ENCODE data around the gene BID.

Gene BID

DNA sequence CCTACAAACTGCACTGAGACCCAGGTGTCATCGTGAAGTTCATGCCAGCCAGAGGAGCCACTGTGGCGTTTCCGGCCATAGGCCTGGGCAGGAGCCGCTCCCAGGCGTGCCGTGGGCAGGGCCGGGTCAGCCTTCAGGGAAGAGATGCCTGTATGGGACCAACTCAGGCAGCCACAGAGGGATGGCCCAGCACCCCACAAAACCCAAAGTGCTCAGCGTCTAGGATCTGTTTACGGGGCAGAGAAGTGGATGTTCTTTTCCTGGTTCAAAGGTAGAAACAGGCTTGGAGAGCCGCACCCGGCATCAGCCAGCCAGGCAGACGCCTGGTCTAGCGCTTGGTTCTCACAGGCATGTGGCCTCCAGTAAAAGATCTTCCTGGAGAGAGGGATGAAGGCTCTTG is 8.4 kb upstream of the BID start:
- no peak for DNase-seq

GRCh38 chr22:17782158-17782557 is 7.9 kb upstream of the BID start:
- no peak for DNase-seq

GRCh38 chr22:17781319-17782031 is 7.2 kb upstream of the BID start:
- DNase-seq, result peak; percentile 44

DNA sequence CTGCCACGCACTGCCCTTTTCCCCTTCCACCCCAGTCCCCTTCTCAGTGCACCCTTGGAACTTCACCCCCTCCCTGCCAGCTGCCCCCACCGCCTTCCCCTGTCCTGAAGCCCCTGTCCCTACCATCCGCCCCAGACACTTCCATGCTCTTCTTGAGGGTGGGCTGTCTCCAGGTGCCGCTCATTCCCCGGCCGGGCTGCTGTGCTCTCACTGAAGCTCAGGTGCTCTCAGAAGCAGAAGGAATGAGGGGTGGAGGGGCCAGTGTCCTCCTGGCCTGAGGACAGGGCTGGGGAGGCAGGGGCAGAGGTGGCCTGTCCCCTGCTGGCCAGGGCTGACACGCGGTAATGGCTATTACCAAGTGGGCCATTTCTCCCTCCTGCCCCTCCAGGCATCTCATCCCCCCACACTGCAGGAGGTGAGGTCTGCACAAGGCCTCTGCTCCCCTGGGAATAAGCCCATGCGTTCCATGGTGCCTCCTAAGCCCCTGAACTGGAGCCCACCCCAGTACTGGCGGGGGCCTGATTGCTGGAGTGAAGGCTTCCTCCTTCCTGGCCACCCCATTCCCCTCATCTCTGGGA is 6.6 kb upstream of the BID start:
- DNase-seq, result no peak

DNA sequence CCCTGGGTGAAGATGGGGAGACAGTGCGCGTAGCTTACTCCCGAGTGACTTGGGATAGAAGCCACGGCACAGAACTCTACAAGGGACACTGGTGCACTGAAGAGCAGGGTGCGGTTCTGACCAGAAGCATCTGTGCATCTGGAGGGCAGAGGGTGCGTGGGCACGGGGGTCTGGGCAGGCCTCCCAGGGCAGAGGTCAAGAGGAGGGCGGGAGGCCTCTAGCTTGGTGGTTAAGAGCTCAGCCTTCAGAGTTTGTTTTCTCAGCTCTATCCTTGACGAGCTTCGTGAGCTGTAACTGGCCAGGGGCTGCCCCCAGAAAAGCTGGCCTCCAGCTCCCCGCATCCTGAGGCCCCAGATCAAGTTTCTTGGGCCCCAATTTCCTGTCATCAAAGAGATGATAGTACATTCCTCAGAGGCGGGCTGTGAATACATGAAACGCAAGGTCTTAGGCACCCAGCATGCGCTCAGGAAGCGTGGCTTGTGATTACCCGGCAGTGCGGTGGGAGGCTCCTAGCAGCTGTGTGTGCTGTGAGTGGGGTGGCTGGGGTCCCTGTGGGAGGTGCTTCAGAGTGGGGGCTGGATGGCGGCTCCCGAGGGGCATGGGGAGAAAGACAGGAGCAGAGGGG is 6.0 kb upstream of the BID start:
- DNase-seq, result no peak

- no peak for DNase-seq
These were observed 5.2 kb upstream of the BID start for GRCh38 chr22:17779286-17780115.

- no peak for DNase-seq
These were observed 4.2 kb upstream of the BID start for GRCh38 chr22:17778412-17778976.

GRCh38 chr22:17777717-17778044 is 3.4 kb upstream of the BID start:
- DNase-seq, result no peak

- peak; percentile 73 for DNase-seq
These were observed 2.9 kb upstream of the BID start for GRCh38 chr22:17777005-17777716.

DNA sequence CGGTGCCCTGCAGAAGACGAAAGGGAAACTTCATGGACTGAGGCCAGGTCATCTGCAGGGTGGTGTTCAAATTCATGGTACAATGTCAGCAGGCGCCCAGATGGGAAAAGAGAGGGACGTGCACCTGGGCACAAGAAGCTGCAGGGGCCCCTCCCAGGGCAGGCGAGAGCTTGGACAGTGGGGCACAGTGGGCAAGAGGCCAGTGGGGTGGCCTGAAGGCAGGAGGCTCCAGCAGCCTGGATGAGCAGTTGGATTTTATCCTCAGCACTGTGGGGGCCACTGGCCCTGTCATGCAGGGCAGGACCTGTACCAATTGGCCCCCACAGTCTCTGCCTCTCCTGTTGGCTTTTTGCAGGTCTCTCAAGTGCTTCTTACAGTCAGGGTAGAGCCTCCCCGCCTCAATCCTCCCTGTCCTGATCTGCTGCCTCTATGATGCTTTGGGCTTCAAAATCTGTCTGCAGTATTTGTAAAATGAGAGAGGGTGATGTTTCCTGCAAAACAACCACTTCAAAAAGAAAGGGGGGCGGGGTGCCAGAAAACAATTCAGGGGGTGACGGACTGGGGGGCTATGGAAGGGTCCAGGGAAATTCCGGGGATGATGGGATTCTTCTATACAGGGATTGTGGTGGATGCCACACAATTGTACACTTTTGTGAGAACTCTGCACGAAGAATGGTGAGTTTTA is 1.7 kb upstream of the BID start:
- DNase-seq, result no peak

GRCh38 chr22:17774926-17775685 is 837 bp upstream of the BID start:
- DNase-seq, result no peak

GRCh38 chr22:17773606-17774205 is 563 bp downstream of the BID start:
- peak; percentile 1 for DNase-seq

DNA sequence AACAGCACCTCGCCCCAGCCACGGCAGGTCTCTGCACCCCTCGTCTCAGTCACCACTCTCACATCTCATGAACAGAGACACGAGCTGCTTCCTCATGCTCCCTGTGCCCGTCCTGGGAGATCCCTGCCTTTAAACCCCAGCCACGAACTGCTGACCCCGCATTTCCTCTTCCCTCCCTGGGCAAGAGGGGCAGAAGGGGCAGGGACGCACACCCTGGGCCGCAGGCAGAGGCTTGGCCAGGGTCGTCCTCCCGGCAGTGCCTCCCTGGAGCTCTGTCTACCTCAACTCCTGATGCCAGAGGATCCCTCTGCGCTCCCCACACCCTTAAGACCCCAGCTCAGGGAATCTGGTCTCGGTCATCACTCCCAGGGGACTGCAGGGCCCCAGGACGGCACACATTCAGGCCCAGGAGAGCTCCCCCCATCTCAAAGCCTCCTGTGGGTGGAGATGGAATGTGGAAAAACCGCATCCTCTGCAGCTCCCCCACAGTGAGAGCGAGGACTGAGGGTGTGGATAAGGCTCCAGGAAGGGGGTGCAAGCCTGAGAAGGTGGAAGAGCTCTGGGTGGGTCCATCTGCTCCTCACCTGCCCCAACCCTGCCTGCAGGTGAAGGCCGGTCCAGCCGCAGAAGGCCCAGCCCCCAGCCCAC is 1.2 kb downstream of the BID start:
- no peak for DNase-seq

- no peak for DNase-seq
These were observed 1.9 kb downstream of the BID start for GRCh38 chr22:17772249-17772957.

- no peak for DNase-seq
These were observed 3.8 kb downstream of the BID start for GRCh38 chr22:17770180-17771077.

GRCh38 chr22:17769716-17770082 is 4.6 kb downstream of the BID start:
- no peak for DNase-seq

- no peak for DNase-seq
These were observed 5.1 kb downstream of the BID start for GRCh38 chr22:17769013-17769715.

All from GF-D8 (cell line).